Activated CD8-positive, alpha-beta T cell treated with anti-CD3 and anti-CD28 coated beads for 36 hours (primary cell): ENCODE measurements around the gene CIB4. TPM values are rescaled to one million over a fixed set of nuclear protein-coding genes. Genes with fewer than 3 reads are reported as not detected.

Experiments
- ATAC-seq: fragments of 200-7000 bp; cut with Tn5 transposase; one replicate; pipeline ENCODE4 v1.10.0; 2021; ENCODE audit warnings: mild to moderate bottlenecking, moderate library complexity
- CTCF ChIA-PET: fragments of 350-600 bp; sonication (Branson Sonifier 250); formaldehyde crosslinking; loops from one replicate; lab custom pipeline; 2021; ENCODE audit warnings: antibody characterized with exemption; lab: Charles Lee
- POLR2A ChIA-PET: fragments of 350-600 bp; sonication (Branson Sonifier 250); formaldehyde crosslinking; loops from one replicate; lab custom pipeline; 2021; ENCODE audit warnings: antibody characterized with exemption; lab: Charles Lee
- DNase-seq: peaks from one replicate; pipeline ENCODE4 v3.0.0-alpha.2; 2020
- H3K27ac Mint-ChIP-seq: one replicate; pipeline ENCODE4 v1.8.0; 2021; ENCODE audit warnings: mild to moderate bottlenecking, mixed read lengths
- H3K27me3 Mint-ChIP-seq: one replicate; pipeline ENCODE4 v1.8.0; 2021; ENCODE audit warnings: mixed read lengths
- H3K36me3 Mint-ChIP-seq: one replicate; pipeline ENCODE4 v1.8.0; 2021; ENCODE audit warnings: low read depth, mixed read lengths
- H3K4me1 Mint-ChIP-seq: one replicate; pipeline ENCODE4 v1.8.0; 2021; ENCODE audit warnings: low read depth, mixed read lengths
- H3K4me3 Mint-ChIP-seq: one replicate; pipeline ENCODE4 v1.8.0; 2021; ENCODE audit warnings: mild to moderate bottlenecking, moderate library complexity, mixed read lengths
- H3K9me3 Mint-ChIP-seq: one replicate; pipeline ENCODE4 v1.8.0; 2021; ENCODE audit warnings: mixed read lengths
- CTCF ChIP-seq: fragments of 200-600 bp; IDR thresholded peaks from one replicate; pipeline ENCODE4 v1.8.0; 2022; ENCODE audit warnings: antibody characterized with exemption, mild to moderate bottlenecking
- intact Hi-C: fragments of 100-400 bp; cut with micrococcal nuclease; formaldehyde crosslinking; loops from one replicate; pipeline ENCODE4 v1.10.0; 2022
- total RNA-seq, 2 experiments: library from RNA; stranded (reverse); gene quantifications; one replicate each; pipeline ENCODE4 v1.2.3, GENCODE V29; 2021

CIB4 gene
- total RNA-seq, 2 experiments from 2014 or later, result not detected

- Mint-ChIP-seq H3K4me3 (no peak overlapping the region), H3K4me1 (no peaks in the 10 kb centered on the region), H3K36me3 (no peaks in the 10 kb centered on the region), H3K27me3 (peaks cover 14% of the 10 kb centered on the region), H3K9me3 (no peaks in the 10 kb centered on the region), H3K27ac (no peak overlapping the region)
- DNase-seq, result no peak
- no peak for TF ChIP-seq CTCF
- POLR2A ChIA-PET, result no interaction called here
- ATAC-seq, result no peak
- intact Hi-C loops, result loop anchor here (5.0 kb wide), 1 partner anchor 75 kb away; no protein-coding TSS in a partner anchor
- CTCF ChIA-PET, result interaction anchor here (0.6 to 4.4 kb wide), 24 partner anchors 11 to 624 kb away, joined by 3 to 42 read pairs (median 6); a partner anchor contains a TSS
Measured at GRCh38 chr2:26576565-26577441, 64.4 kb downstream of the CIB4 start.

GRCh38 chr2:26575836-26576564 lies 65.2 kb downstream of the CIB4 start:
- Mint-ChIP-seq H3K4me3 (no peak overlapping the region), H3K9me3 (no peaks in the 10 kb centered on the region), H3K27ac (no peak overlapping the region), H3K27me3 (peaks cover 14% of the 10 kb centered on the region), H3K36me3 (no peaks in the 10 kb centered on the region), H3K4me1 (no peaks in the 10 kb centered on the region)
- POLR2A ChIA-PET, result no interaction called here
- intact Hi-C loops, result loop anchor here (5.0 kb wide), 1 partner anchor 74 kb away; no protein-coding TSS in a partner anchor
- TF ChIP-seq CTCF, result no peak
- DNase-seq (no peak), ATAC-seq (no peak)
- CTCF ChIA-PET, result interaction anchor here (0.6 to 4.4 kb wide), 4 partner anchors 11 to 204 kb away, joined by 3 to 42 read pairs (median 8); no protein-coding TSS in a partner anchor

- no peak for TF ChIP-seq CTCF
- Mint-ChIP-seq H3K36me3 (no peaks in the 10 kb centered on the region), H3K27me3 (peaks cover 14% of the 10 kb centered on the region), H3K4me1 (no peaks in the 10 kb centered on the region), H3K27ac (no peak overlapping the region), H3K9me3 (no peaks in the 10 kb centered on the region), H3K4me3 (no peak overlapping the region)
- CTCF ChIA-PET, result interaction anchor here (1.4 kb wide), 1 partner anchor 71 kb away, joined by 5 read pairs; no protein-coding TSS in a partner anchor
- intact Hi-C loops, result loop anchor here (5.0 kb wide), 1 partner anchor 73 kb away; no protein-coding TSS in a partner anchor
- no peak for DNase-seq
- POLR2A ChIA-PET, result no interaction called here
- ATAC-seq, result no peak
Measured at GRCh38 chr2:26574900-26575560, 66.1 kb downstream of the CIB4 start.

- Mint-ChIP-seq H3K27ac (no peak overlapping the region), H3K4me1 (no peaks in the 10 kb centered on the region), H3K9me3 (no peaks in the 10 kb centered on the region), H3K27me3 (peaks cover 12% of the 10 kb centered on the region), H3K4me3 (no peak overlapping the region), H3K36me3 (no peaks in the 10 kb centered on the region)
- ATAC-seq (no peak), DNase-seq (no peak)
- POLR2A ChIA-PET, result no interaction called here
- intact Hi-C loops, result no loop called here
- no peak for TF ChIP-seq CTCF
- CTCF ChIA-PET, result interaction anchor here (1.1 to 1.4 kb wide), 2 partner anchors 31 to 70 kb away, joined by 3 to 5 read pairs; no protein-coding TSS in a partner anchor
Measured at GRCh38 chr2:26574066-26574899, 66.9 kb downstream of the CIB4 start.
